K562 (cell line): ENCODE results near the gene RNF223. TPM values are rescaled to one million over a fixed set of nuclear protein-coding genes. Genes with fewer than 3 reads are reported as not detected.

Experiments used
- ARHGAP35 ChIP-seq: fragments of 450-650 bp; IDR thresholded peaks from 2 replicates; pipeline ENCODE4 v1.6.1; 2018; ENCODE audit not compliant: partially characterized antibody
- ASH1L ChIP-seq: fragments of 450-650 bp; IDR thresholded peaks from 2 replicates; pipeline ENCODE4 v1.6.1; 2018; ENCODE audit warnings: borderline replicate concordance, mild to moderate bottlenecking, low read depth; ENCODE audit not compliant: partially characterized antibody
- ATF7 ChIP-seq: fragments of 450-650 bp; IDR thresholded peaks from 2 replicates; pipeline ENCODE4 v1.7.1; 2014; ENCODE audit warnings: mild to moderate bottlenecking, moderate library complexity
- C11orf30 ChIP-seq: fragments of 450-650 bp; IDR thresholded peaks from 2 replicates; pipeline ENCODE4 v1.6.1; 2016; ENCODE audit warnings: low read depth, mild to moderate bottlenecking
- CXXC5 ChIP-seq: fragments of 250-450 bp; sonication (Bioruptor Pico); IDR thresholded peaks from 2 replicates; pipeline ENCODE4 v1.8.0; 2022; ENCODE audit warnings: inconsistent platforms, mild to moderate bottlenecking, moderate library complexity
- ELF2 ChIP-seq: fragments of 250-450 bp; sonication (Bioruptor Pico); IDR thresholded peaks from 2 replicates; pipeline ENCODE4 v1.5.0; 2021; ENCODE audit warnings: mild to moderate bottlenecking
- HDAC3 ChIP-seq: fragments of 450-650 bp; IDR thresholded peaks from 2 replicates; pipeline ENCODE4 v1.6.1; 2018; ENCODE audit warnings: borderline replicate concordance, mild to moderate bottlenecking, moderate library complexity; ENCODE audit not compliant: partially characterized antibody
- HMGN3 ChIP-seq: IDR thresholded peaks from 2 replicates; pipeline ENCODE4 v1.6.1; 2011; ENCODE audit warnings: borderline replicate concordance, low read depth, mild to moderate bottlenecking, mixed read lengths, low read length; ENCODE audit not compliant: insufficient read length; ENCODE audit errors: extremely low read depth
- KDM2B ChIP-seq: fragments of 250-450 bp; sonication (Bioruptor Pico); IDR thresholded peaks from 2 replicates; pipeline ENCODE4 v1.8.0; 2021; ENCODE audit warnings: mild to moderate bottlenecking, moderate library complexity
- MAFG ChIP-seq: fragments of 450-650 bp; conservative IDR thresholded peaks from 2 replicates; pipeline ENCODE4 v1.6.1; 2016; ENCODE audit warnings: missing genetic modification characterization, missing compliant biosample characterization
- MIER1 ChIP-seq: fragments of 450-650 bp; IDR thresholded peaks from 2 replicates; pipeline ENCODE4 v1.6.1; 2016; ENCODE audit warnings: antibody characterized with exemption, mild to moderate bottlenecking, low read depth
- NRF1 ChIP-seq, 2 experiments: fragments of 450-650 bp; IDR thresholded peaks in 1 of 2; conservative IDR thresholded peaks in 1 of 2; 2 replicates each; pipeline ENCODE4 v1.6.1; 2014; ENCODE audit warnings: mild to moderate bottlenecking in 2 of 2
- POLR2H ChIP-seq: IDR thresholded peaks from 2 replicates; pipeline ENCODE4 v1.6.1; 2016; ENCODE audit warnings: missing genetic modification characterization, low read depth, mild to moderate bottlenecking, control low read depth, missing compliant biosample characterization, moderate library complexity
- RBFOX2 ChIP-seq: fragments of 200-400 bp; formaldehyde crosslinking; IDR thresholded peaks from 2 replicates; pipeline ENCODE4 v1.6.1; 2017; ENCODE audit warnings: low read depth, mild to moderate bottlenecking, low read length, moderate library complexity
- RBM39 ChIP-seq: fragments of 200-400 bp; formaldehyde crosslinking; optimal IDR thresholded peaks from 2 replicates; pipeline ENCODE3; 2018; ENCODE audit warnings: low read depth, low read length
- SREBF1 ChIP-seq: fragments of 150-350 bp; IDR thresholded peaks from 2 replicates; pipeline ENCODE4 v1.6.1; 2014; ENCODE audit warnings: antibody characterized with exemption, low read depth, low read length, borderline replicate concordance
- STAT5A ChIP-seq: IDR thresholded peaks from 2 replicates; pipeline ENCODE4 v1.6.1; 2012; ENCODE audit warnings: low read length, inconsistent platforms, borderline replicate concordance
- TEAD4 ChIP-seq, 2 experiments: sonication (generic) in 1 of 2; formaldehyde crosslinking in 1 of 2; IDR thresholded peaks; 2 replicates each; pipeline versions ENCODE4 v1.6.1 to v1.8.0; 2012 to 2022; ENCODE audit warnings: borderline replicate concordance in 1 of 2, inconsistent platforms in 1 of 2, low read length in 1 of 2, mild to moderate bottlenecking in 1 of 2, missing genetic modification reagents in 1 of 2
- ZBTB7A ChIP-seq: IDR thresholded peaks from 2 replicates; pipeline ENCODE4 v1.6.1; 2011; ENCODE audit warnings: low read depth, mild to moderate bottlenecking, low read length, moderate library complexity, borderline replicate concordance; ENCODE audit not compliant: control insufficient read depth
- polyA plus RNA-seq, 8 experiments: library from polyadenylated mRNA; depleted of rRNA in 4 of 8; stranded (reverse) in 5 of 8; unstranded in 3 of 8; fragments of >200 nt; fragmentation: Nextera tagmentation in 2 of 8; fragmentation: Illumina TruSeq in 1 of 8; extraction: Ambion mirVana in 2 of 8; extraction: Trizol in 1 of 8; gene quantifications; 2 replicates each; pipeline versions ENCODE4 v1.2.1 to v1.2.3, GENCODE V29; 2011 to 2014; ENCODE audit warnings: inconsistent platforms in 1 of 8, missing spikeins in 1 of 8
- total RNA-seq, 7 experiments: library from RNA; depleted of rRNA in 6 of 7; stranded (reverse); fragments of >200 nt in 6 of 7; fragmentation: Illumina TruSeq in 2 of 7; extraction: Trizol in 2 of 7; gene quantifications; 2 replicates each; pipeline versions ENCODE4 v1.2.1 to v1.2.3, GENCODE V29; 2011 to 2021; ENCODE audit warnings: low replicate concordance in 1 of 7
- TF ChIP-seq, protein P1 (sequence below): sonication (generic); formaldehyde crosslinking; IDR thresholded peaks from 2 replicates; pipeline ENCODE4 v1.8.0; 2022; ENCODE audit warnings: mild to moderate bottlenecking, missing genetic modification reagents, borderline replicate concordance
- TF ChIP-seq, protein P2 (sequence below), 3 experiments: fragments of 200-800 bp in 1 of 3; sonication (Bioruptor generic) in 1 of 3; sonication (generic) in 1 of 3; formaldehyde crosslinking in 1 of 3; IDR thresholded peaks; 2 replicates each; pipeline versions ENCODE4 v1.6.1 to v1.8.0; 2016 to 2022; ENCODE audit warnings: mild to moderate bottlenecking in 2 of 3, missing compliant biosample characterization in 2 of 3, missing genetic modification characterization in 2 of 3, missing genetic modification reagents in 1 of 3

The RNF223 gene
- total and polyA plus RNA-seq, 9 of the 15 experiments (the other 6 are each of a cell fraction or from before 2014, with no cell fraction given) = 0.04 to 0.32 TPM; not detected in 7

GRCh38 chr1:1067860-1068516, 6.1 kb downstream of the RNF223 start (continued):
- TF ChIP-seq ZBTB7A (peak; percentile 98), KDM2B (no peak), CXXC5 (CRISPR knock-in tag) (0 out of 2 replicates have a peak, but pooled peaks have one; percentile 1), ASH1L (no peak), MAFG (tag) (no peak), MIER1 (0 out of 2 replicates have a peak, but pooled peaks have one; percentile 27), C11orf30 (no peak), HDAC3 (no peak), STAT5A (no peak), POLR2H (no peak), ELF2 (CRISPR knock-in tag) (no peak), SREBF1 (no peak), RBFOX2 (peak; percentile 40), HMGN3 (no peak), ATF7 (no peak), NRF1 (conservative IDR thresholded peaks at IDR 0.05 in 1 of 2, IDR thresholded peaks at IDR 0.05 in 1 of 2) (peak; percentile 46 to 47), TEAD4 (IDR thresholded peaks at IDR 0.05; ENCODE audit: low read length) (0 out of 2 replicates have a peak, but pooled peaks have one; percentile 14), TEAD4 (CRISPR knock-in tag; IDR thresholded peaks at IDR 0.05; ENCODE audit: borderline replicate concordance) (no peak), RBM39 (no peak), ARHGAP35 (peak; percentile 49)
- TF ChIP-seq, protein P1, sequence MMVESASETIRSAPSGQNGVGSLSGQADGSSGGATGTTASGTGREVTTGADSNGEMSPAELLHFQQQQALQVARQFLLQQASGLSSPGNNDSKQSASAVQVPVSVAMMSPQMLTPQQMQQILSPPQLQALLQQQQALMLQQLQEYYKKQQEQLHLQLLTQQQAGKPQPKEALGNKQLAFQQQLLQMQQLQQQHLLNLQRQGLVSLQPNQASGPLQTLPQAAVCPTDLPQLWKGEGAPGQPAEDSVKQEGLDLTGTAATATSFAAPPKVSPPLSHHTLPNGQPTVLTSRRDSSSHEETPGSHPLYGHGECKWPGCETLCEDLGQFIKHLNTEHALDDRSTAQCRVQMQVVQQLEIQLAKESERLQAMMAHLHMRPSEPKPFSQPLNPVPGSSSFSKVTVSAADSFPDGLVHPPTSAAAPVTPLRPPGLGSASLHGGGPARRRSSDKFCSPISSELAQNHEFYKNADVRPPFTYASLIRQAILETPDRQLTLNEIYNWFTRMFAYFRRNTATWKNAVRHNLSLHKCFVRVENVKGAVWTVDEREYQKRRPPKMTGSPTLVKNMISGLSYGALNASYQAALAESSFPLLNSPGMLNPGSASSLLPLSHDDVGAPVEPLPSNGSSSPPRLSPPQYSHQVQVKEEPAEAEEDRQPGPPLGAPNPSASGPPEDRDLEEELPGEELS = no peak
- TF ChIP-seq, protein P2, sequence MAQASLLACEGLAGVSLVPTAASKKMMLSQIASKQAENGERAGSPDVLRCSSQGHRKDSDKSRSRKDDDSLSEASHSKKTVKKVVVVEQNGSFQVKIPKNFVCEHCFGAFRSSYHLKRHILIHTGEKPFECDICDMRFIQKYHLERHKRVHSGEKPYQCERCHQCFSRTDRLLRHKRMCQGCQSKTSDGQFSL (CRISPR knock-in tag; IDR thresholded peaks at IDR 0.05) = peak; percentile 72; the same call in 1 of the 2 replicates
- TF ChIP-seq, protein P2 (tag; IDR thresholded peaks at IDR 0.05) = no peak
